EH (cell line): ENCODE results near the gene SIX5.
A peak's percentile ranks its signal among the peaks of the same experiment; 100 is the strongest.
"Not testable (repeated sequence)": the region's sequence is repeated elsewhere in the genome, so short reads cannot be mapped to it uniquely, and the experiment has no call there.

Experiments
- DNase-seq: peaks from one replicate; pipeline ENCODE4 v3.0.0-alpha.2; 2015; ENCODE audit warnings: low read depth

Gene SIX5

DNA sequence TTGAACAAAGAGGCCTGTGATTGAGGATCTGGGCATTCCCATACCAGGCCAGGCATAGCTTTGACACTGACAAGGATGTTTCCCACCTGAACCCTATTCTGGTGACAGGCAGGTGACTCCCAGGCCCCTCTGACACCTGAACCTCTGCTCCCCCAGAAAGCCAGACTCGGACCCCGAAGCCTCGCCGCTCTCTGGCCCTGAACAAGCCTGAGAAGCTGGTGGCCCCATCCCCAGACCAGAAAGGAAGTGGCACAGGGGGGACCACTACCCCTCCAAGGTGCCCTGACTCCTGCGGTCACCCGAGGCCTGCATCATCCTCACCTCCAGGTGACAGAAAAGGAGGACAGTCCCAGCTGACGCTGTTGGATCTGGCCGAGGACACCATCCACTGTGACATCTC, 14.7 kb downstream of the SIX5 start:
- no peak for DNase-seq

DNA sequence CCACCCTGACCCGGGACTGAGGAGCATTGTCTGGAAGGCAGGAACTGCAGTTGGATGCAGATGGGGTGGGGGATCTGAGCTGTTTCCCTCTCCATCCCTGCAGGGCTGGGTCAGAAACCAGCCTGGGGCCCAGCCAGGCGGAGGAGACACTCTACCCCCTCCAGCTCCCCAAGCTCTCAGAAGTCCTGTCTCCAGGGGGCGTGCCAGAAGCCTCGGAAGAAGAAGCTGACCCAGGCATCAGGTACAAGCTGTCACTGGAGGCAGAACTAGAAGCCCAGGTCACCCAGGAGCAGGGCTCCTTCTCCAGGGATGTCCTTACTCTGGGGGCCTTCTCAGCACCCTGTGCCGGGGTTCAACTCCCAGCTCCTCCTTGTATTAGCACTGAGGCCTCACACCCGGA, 15.5 kb downstream of the SIX5 start:
- no peak for DNase-seq

DNA sequence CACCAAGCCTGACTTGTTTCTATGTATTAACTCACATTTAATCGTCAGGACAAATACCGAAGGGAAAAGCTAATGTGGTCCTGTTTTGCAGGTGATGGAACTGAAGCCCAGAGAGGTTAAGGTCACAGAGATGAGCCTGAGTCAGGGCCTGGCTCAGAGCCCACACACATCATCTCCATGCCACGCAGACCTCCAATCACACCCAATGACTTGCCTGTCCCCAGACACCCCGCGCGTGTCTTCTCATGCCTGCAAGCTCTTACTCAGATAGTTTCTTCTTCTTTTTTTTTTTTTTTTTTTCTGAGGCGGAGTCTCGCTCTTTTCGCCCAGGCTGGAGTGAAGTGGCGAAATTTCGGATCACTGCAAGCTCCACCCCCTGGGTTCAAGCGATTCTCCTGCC, 16.4 kb downstream of the SIX5 start:
- DNase-seq = no peak

DNA sequence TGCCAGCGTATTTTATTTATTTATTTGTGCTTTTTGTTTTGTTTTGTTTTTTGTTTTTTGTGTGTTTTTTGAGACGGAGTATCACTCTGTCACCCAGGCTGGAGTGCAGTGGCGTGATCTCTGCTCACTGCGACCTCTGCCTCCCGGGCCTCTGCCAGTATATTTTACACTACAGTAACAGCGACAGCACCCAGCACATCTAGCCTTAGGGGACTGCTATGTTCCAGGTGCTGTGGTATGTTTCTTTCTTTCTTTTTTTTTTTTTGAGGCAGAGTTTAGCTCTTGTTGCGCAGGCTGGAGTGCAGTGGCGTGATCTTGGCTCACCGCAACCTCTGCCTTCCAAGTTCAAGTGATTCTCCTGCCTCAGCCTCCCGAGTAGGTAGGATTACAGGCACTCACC, 17.6 kb downstream of the SIX5 start:
- DNase-seq = not testable (repeated sequence)

DNA sequence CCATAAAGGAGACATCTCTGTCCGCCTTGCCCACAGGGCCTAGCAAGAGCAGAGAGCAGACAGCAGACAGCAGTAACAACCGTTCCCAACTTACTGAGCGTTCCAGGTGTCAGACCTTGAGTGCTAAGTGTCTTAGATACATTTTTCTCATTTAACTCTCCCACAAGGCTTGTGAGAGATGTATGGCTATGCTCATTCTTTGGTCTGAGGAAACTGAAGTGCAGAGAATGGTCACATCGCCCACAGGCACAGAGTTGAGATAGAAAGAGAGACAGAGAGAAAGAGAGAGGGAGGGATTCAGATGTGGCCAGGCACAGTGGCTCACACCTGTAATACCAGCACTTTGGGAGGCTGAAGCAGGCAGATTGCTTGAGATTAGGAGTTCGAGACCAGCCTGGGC, 21.5 kb downstream of the SIX5 start:
- DNase-seq = no peak

DNA sequence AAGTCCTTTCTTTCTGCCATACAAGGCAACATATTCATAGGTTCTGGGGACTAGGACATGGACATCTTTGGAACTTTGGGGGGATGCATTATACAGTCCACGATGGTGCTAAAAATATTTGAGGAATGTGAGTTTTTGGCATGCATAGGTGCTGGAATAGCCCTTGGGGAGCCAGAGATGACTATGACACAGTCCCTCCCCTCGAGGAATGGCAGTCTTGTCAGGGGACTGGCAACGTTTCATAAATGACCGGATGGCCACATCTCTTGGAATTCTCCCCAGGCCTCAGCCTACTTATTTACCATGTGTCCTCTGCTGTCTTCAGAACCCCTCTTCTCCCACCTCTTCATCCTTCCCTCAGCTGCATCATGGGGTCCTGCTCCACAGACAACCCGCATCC, 22.2 kb downstream of the SIX5 start:
- DNase-seq = peak; percentile 68

DNA sequence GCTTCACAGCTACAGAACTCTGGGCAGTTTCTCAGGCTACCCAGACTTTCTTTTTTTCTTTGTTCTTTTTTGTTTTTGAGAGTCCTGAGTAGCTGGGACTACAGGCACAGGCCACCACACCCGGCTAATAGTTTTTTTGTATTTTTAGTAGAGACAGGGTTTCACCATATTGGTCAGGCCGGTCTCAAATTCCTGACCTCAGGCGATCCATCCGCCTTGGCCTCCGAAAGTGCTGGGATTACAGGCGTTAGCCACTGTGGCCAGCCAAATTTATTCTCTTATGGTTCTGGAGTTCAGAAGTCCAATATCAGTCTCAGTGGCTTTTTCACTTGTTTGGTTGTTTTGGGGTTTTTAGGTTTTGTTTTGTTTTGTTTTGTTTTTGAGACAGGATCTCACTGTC, 23.4 kb downstream of the SIX5 start:
- DNase-seq = no peak

DNA sequence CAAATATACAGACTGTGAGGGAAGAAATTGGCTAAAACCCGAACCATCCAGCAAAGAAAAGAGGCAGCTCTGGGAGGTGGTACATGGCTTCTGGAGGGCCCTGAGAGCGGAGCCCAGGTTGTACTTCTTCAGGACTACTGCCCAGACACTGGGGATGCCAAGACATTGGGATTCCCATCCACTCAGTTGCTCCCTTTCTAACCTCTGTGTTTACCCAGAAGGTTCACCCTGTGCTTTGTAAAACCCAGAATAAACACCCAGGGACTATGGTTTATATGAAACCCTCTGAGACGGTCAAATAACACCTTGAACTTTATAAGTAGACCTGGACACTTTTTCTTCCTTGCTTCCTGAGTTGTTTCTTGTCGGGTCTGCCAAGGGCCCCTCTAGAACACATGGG, 26.1 kb downstream of the SIX5 start:
- no peak for DNase-seq

DNA sequence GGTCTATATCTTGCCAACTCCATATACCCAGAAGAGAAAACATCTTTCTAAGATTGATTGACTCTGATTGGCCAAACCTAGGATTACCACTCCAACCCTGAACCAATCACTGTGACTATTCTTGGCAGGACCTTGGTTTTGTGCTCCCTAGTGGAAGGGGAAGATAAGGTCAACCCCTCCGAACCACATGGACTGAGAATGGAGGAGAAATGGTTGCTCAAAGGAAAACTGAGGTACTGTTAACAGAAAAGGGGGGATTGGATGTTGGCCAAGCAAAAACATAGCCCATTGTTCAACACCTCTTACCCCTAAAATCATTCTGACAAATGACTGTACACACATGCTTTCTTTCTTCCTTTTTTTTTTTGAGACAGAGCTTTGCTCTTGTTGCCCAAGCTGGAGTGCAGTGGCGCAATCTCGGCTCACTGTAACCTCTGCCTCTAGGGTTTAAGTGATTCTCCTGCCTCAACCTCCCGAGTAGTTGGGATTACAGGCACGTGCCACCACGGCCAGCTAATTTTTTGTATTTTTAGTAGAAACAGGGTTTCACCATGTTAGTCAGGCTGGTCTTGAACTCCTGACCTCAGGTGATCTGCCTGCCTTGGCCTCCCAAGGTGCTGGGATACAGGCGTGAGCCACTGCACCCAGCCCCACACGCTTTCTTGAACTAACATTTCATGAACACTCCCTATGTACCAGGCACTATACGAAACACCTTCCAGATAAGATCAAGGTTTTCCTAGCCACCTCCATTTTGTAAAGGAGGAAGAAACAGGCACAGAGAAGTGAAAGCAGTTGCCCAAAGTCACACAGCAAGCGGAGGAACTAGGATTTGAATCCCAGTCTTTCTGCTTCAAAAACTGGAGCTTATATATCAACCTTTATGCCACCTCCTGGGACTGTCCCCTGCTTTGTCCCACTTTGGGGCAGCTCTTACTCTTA, 29.3 kb downstream of the SIX5 start:
- DNase-seq = no peak

DNA sequence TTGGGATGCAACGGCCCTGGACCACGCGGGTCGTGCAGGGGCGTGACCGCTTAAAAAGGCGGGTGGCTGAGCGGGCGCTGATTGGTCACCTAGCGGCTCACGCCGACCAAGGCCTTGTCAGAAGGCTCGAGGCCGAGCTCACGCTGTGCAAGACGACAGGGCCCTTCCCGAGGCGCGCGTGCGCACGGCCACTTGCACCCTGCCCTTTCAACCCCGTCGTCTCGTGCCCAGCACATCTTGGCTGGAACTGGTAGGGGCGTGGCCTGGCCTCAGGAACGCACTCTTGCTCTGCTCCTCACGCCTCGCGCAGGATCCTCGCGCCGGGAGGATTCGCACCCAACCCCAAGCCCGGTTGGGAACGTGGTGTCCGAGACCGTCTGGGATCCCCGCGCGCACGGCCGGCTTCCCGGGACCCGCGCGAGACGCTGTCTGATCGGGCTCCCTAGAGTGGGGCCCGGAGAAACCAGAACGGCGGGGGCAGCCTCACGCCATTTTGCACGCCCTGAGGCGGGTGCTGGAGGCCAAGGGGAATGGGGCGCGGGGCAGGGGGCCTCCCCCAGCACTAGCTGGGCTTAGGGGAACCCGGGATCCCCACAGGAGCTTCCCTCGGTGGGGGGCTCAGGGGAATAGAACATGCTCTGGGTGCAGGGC, 35.8 kb downstream of the SIX5 start, which contains the start of gene MEIOSIN:
TSS of gene MEIOSIN (plus strand) at position 280 of the 651 bp plus-strand sequence. CDS start 1,938 bp downstream, outside the sequence.
- no peak for DNase-seq

DNA sequence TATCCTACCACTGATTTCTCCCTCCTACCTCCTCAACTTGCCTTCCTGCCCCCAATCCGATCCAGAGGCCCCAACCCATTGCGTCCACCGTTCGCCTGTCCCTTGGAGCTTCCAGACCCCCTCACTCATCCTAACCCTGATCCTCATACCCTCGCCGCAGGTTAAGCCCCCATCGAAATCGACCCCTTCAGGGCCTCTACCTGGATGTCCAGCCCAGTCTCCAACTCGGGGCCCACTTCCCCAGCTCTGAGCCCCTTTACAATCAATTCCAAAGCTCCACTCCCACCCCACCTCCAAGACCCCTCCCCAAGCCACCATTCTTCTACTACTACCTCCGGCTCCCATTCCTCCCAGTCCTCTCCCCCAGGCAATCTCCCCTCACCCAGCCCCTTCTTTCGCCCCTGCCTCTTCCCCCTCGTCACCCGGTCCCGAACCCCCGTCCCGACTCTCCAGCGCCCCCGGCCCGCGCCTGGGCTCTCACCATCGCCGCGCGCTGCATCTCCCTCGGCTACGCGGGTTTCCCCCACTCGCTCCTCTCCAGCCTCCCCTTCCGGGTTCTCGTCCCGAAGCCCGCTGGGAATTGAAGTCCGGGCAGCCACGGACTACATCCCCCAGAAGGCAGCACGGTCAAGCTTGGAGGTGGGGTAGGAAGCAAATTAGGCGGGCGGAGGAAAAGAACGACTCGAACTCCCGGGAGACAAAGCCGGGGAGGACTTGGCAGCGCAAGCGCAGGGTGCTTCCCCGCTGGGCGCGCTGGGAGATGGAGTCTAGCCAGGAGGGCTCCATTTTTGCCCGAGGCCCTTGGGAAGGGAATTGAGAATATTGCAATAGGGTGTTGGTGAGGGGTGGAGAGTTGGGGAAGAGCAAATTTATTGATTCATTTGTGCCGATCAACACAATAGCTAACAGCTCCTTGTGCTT, 38.4 kb downstream of the SIX5 start, which contains the start of gene FBXO46:
TSS of gene FBXO46 (minus strand) at position 529 of the 921 bp plus-strand sequence. CDS start 17,401 bp downstream, outside the sequence.
- peak; percentile 99 for DNase-seq

DNA sequence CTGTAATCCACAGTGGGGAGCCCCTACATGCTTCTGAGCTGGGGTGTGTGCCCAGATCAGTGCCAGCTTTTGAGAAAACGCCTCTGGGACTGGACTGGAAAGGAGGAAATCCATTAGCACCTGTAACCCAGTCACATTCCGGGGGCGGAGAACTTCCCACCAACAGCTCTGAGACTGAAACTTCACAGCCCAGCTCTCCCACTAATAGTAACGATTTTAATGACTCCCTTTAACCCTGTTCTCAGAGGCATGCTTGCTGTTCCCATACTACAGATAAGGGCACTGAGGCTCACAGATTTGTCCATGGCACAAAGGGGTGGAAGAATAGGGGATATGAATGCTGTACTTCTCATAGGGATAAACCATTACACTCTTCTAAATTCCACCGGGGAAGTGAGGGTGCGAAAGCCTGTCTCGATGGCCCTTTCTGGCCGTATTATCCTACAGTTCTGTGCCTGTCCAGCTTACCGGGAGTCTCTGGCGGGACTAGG, 39.2 kb downstream of the SIX5 start:
- peak; percentile 25 for DNase-seq

DNA sequence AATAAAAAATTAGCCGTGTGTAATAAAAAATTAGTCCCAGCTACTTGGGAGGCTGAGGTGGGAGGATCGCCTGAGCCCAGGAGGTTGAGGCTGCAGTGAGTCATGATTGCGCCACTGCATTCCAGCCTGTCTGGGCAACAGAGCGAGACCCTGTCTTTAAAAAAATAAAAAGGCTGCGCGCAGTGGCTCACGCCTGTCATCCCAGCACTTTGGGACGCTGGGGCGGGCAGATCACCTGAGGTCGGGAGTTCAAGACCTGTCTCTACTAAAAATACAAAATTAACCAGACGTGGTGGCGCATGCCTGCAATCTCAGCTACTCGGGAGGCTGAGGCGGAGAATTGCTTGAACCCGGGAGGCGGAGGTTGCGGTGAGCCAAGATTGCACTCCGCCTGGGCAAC, 40.4 kb downstream of the SIX5 start:
- DNase-seq = not testable (repeated sequence)

DNA sequence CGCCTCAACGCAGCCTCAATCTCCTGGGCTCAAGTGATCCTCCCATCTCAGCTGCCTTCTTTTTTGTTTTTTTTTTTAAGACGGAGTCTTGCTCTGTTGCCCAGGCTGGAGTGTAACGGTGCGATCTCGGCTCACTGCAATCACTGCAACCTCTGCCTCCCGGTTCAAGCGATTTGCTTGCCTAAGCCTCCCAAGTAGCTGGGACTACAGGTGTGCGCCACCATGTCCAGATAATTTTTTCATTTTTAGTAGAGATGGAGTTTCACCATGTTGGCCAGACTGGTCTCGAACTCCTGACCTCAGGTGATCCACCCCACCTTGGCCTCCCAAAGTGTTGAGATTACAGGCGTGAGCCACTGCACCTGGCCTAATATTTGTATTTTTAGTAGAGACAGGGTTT, 49.0 kb downstream of the SIX5 start:
- DNase-seq = not testable (repeated sequence)

DNA sequence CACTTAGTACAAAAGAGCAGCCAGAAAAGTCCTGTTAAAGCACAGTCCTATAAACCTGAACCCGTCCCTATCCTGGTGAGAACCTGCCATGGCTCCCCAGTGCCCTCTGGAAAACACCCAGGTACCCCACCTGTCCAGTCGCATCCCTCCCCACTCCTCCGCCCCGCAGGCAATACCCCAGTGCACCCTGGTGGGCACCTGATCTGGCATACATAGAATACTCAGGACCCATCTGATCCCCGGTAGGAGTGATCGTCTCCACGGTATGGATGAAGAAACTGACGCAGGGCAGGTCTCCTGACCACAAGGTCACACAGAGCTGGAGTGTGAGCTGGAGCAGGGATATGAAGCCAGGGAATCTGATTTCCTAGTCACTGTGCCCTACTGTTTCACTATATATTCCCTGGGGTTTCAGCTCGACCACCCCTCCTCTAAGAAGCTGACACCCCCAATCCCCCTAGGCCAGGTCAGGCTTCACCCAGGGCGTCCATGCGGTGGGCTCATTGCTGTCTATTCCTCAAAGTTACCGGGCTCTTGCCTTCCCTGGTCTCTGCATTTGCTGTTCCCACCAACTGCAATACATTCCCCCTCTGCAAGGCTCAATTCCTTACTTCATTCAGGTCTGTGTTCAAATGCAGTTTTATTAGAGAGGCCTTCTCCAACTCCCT, 50.9 kb downstream of the SIX5 start:
- no peak for DNase-seq

DNA sequence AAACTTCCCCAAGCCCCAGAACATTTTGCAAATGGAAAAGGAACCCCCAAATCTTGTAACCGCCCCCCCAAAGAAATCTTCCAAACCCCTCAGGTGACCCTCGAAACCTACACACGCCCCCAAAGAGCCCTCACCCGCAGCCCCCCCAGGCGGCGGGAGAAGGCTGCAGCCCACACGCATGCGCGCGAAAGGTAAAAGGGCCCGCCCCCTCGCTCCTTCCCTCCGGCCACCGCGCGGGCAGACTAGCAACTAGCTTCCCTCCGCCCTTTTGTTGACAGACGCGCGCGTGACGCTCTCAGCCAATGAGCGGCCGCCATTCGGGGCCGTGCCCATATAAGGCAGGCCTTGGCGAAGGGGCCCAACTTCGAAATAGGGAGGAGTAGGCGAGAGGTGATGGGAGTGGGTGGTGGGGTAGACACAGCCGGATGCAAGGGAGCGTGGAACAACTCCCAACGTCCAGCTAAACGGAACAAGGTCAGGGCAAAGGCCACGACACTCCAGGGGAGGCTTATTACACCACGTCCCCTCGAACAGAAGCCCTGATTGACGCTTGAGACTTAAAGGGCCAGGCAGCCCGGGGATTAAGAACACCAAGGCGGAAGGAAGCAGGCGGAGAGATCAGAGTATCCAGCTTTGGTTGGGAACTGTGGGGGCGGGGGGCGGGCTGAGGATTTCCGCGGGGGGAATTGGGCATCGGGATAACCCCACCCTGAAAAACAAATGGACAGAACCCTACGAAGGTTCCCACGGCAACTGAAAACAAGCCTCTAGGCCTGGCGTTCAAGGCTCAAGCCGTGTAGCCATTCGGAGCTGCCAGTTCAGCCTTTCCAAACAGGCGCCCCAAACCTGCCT, 51.7 kb downstream of the SIX5 start:
- peak; percentile 99 for DNase-seq

DNA sequence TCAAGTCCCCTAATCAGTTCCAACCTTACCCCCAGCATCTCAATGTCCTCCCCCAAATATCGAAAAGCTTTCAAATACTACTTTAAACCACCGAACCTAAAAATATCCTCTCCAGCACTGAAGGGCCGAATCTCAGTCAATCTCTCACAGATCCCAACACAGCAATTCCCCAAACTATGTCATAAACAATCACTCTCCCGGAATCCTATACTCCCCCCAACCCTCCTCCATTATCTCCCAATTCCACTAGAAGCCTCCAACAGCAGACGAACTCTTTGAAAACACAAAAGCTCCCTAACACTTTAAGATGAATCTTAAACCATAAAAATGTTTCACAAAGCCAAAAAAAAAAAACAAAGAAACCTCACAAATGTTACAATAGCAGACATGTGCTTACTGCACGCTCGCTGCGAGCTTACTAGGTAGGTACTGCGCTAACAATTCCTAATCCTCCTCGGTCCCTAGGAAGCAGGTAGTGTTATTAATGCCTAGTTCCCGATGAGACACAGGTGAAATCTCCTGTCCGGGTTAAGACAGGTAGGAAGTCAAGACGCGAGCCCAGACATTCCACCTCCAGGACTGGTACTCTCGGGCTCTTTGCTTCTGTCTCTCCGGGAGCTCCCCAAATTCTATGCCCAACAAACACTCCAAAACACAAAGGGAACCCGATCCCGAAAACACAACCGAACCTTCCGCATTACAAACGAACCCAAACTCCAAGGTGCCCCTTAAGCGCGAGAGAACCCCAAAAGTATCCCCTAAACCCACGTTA, 52.5 kb downstream of the SIX5 start:
- peak; percentile 39 for DNase-seq

DNA sequence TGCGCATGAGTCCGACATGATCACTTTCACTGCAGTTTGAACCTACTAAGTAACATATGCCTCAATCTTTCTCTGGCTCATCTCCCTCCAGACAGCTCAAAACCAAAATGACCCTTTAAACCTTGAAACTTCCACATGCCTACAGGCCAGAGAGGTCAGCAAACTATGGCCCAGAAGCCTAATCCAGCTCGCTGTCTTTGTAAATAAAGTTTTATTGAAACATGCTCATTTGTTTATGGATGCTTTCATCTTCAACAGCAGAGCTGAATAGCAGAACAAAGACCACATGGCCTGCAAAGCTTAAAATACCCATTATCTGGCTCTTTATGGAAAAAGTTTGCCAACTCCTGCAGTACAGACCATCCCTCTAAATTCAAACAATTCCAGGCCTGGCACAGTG, 53.9 kb downstream of the SIX5 start:
- no peak for DNase-seq
